AG09309 (cell line): Measurements from ENCODE around the gene ITCH.
"Not testable (repeated sequence)": the region's sequence is repeated elsewhere in the genome, so short reads cannot be mapped to it uniquely, and the experiment has no call there.

Source experiments
- DNase-seq: peaks from one replicate; pipeline ENCODE4 v3.0.0-alpha.2; 2010; ENCODE audit warnings: low read depth
- H3K4me3 ChIP-seq: 2 replicates; pipeline ENCODE4 v1.5.1; 2011; ENCODE audit warnings: mild to moderate bottlenecking, low read depth, low read length, moderate library complexity; ENCODE audit not compliant: control insufficient read depth
- TF ChIP-seq, protein P1 (sequence below): IDR thresholded peaks from 2 replicates; pipeline ENCODE4 v1.5.1; 2011; ENCODE audit warnings: mild to moderate bottlenecking, low read depth, low read length, inconsistent platforms; ENCODE audit not compliant: insufficient read depth, control insufficient read depth; ENCODE audit errors: missing control alignments

Gene ITCH

DNA sequence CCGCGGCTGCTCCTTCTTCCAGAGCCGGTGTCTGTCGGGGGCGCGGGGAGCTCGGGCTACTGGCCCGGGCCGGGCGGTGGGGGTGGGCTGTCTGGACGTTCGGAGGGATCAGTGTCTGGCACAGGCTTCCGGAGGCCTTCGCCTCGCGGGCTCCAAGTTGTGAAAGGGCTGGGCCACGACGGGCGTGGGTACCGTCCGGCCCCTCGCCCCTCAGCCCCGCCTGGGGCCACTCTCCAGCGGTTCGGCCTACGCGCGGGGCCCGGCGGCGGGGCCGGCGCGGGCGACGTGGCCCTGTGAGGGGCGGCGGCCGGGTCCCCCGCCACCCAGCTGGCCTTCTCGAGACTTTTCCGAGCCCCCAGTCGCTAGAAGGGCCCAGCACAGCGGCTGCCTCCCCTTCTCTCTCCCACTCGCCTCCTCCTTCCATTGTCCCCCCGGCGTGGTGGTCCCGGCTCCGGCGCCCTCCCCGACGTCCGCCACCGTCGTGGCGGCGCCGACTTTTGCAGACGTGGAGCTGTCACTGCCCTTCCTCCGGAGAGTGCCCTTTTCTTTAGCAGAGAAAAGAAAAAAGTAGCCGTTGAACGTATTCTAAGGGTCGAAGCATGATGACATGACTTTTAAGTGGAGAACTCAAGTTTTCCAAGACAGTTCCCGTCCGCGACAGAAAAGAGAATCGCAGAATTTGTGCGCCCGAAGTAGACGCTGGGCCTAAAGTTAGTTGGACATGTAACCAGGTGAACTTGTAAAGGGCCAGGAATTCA is 571 bp downstream of the ITCH start:
- no peak for DNase-seq
- TF ChIP-seq, protein P1, sequence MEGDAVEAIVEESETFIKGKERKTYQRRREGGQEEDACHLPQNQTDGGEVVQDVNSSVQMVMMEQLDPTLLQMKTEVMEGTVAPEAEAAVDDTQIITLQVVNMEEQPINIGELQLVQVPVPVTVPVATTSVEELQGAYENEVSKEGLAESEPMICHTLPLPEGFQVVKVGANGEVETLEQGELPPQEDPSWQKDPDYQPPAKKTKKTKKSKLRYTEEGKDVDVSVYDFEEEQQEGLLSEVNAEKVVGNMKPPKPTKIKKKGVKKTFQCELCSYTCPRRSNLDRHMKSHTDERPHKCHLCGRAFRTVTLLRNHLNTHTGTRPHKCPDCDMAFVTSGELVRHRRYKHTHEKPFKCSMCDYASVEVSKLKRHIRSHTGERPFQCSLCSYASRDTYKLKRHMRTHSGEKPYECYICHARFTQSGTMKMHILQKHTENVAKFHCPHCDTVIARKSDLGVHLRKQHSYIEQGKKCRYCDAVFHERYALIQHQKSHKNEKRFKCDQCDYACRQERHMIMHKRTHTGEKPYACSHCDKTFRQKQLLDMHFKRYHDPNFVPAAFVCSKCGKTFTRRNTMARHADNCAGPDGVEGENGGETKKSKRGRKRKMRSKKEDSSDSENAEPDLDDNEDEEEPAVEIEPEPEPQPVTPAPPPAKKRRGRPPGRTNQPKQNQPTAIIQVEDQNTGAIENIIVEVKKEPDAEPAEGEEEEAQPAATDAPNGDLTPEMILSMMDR, result no peak
- peak overlapping the region; percentile 83 for H3K4me3 ChIP-seq

DNA sequence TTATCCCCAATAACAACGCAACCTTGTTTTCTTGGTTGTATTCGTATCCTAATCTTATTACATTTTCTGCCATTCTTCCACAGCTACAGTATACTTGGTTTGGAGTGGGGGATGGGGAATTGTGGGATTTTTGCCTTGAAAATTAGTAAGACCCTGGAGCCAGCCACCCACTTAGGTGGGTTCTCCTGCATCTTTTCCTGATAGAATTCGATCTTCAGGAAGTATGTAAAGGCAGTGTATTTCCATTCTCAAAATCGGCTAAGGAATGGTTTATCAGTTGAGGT is 1.1 kb downstream of the ITCH start:
- H3K4me3 ChIP-seq, result peak overlapping the region; percentile 83
- DNase-seq, result no peak
- TF ChIP-seq, protein P1, result no peak

DNA sequence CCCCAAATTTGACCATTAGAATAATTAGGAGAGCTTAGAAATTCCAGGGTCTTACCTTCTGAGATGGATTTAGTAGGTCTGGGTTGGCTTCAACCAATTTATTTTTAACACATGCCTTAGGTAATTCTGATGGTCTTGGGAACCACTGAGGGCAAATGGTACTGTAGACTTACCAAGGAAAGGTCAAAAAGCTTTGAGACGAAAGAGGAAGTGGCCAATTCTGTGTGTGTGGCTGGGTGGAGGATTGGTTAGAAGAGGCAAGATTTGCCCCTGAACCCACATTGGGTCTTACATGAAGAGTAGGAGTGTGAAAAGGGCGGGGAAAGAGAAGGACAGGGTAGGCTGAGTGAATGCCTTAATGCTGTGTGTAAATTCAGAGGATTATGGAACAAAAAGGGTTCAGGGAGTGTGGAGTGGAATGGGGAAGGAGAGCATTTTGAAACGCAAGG is 2.7 kb downstream of the ITCH start:
- no peak overlapping the region for H3K4me3 ChIP-seq
- DNase-seq, result no peak
- TF ChIP-seq, protein P1, result no peak

- no peak for DNase-seq
- TF ChIP-seq, protein P1, result no peak
- H3K4me3 ChIP-seq, result no peak overlapping the region
These were observed 4.1 kb downstream of the ITCH start for GRCh38 chr20:34367155-34367554.

GRCh38 chr20:34367911-34368310 is 4.8 kb downstream of the ITCH start:
- not testable (repeated sequence) for H3K4me3 ChIP-seq, DNase-seq

GRCh38 chr20:34368547-34368946 is 5.5 kb downstream of the ITCH start:
- TF ChIP-seq, protein P1, result no peak
- no peak for DNase-seq
- H3K4me3 ChIP-seq, result no peak overlapping the region

DNA sequence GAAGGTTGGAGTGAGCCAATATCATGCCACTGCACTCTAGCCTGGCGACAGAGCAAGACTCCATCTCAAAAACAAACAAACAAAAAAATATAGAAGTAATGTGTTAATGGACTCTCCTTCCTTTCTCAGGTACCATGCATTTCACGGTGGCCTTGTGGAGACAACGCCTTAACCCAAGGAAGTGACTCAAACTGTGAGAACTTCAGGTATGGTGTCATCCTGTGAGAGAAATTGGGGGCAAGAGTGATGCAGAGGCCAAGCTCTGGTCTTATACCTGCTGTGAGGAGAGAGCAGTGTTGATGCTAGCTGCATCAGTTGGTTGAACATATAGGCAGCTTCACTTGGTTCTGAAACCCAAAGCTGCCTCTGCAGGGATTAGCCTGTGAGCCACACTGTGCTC is 6.2 kb downstream of the ITCH start:
- H3K4me3 ChIP-seq, result no peak overlapping the region
- TF ChIP-seq, protein P1, result no peak
- DNase-seq, result no peak
